ENCODE data around the gene ZP1.

The ZP1 gene

GRCh38 chr11:60910281-60910687 is 42.9 kb downstream of the ZP1 start:
- DNase-seq (ENCODE audit: low spot score) = peak; percentile 75

- no peak for DNase-seq (ENCODE audit: low spot score)
These were observed 43.5 kb downstream of the ZP1 start for GRCh38 chr11:60910711-60911380.

GRCh38 chr11:60912223-60912850 is 45.0 kb downstream of the ZP1 start:
- no peak for DNase-seq (ENCODE audit: low spot score)

GRCh38 chr11:60912851-60913528 is 45.6 kb downstream of the ZP1 start:
- no peak for DNase-seq (ENCODE audit: low spot score)

GRCh38 chr11:60913793-60914632 is 46.7 kb downstream of the ZP1 start, which contains the start of gene TMEM109:
TSS of gene TMEM109 (plus strand) at chr11:60914158. CDS start at chr11:60919694, 5,536 bp downstream.
- DNase-seq (ENCODE audit: low spot score) = peak; percentile 95

GRCh38 chr11:60914633-60915247 is 47.4 kb downstream of the ZP1 start:
- DNase-seq (ENCODE audit: low spot score) = no peak

- DNase-seq (ENCODE audit: low spot score) = peak; percentile 63
These were observed 48.0 kb downstream of the ZP1 start for GRCh38 chr11:60915248-60915914.

GRCh38 chr11:60916669-60917206 is 49.4 kb downstream of the ZP1 start:
- no peak for DNase-seq (ENCODE audit: low spot score)

- no peak for DNase-seq (ENCODE audit: low spot score)
These were observed 49.9 kb downstream of the ZP1 start for GRCh38 chr11:60917267-60917666.

GRCh38 chr11:60918251-60918938 is 51.1 kb downstream of the ZP1 start:
- DNase-seq (ENCODE audit: low spot score) = no peak

- DNase-seq (ENCODE audit: low spot score) = no peak
These were observed 51.6 kb downstream of the ZP1 start for GRCh38 chr11:60918939-60919265.

GRCh38 chr11:60919320-60919719 is 52.0 kb downstream of the ZP1 start:
- no peak for DNase-seq (ENCODE audit: low spot score)

- no peak for DNase-seq (ENCODE audit: low spot score)
These were observed 52.6 kb downstream of the ZP1 start for GRCh38 chr11:60919956-60920355.

GRCh38 chr11:60921259-60921658 is 53.9 kb downstream of the ZP1 start:
- no peak for DNase-seq (ENCODE audit: low spot score)

GRCh38 chr11:60921777-60922335 is 54.5 kb downstream of the ZP1 start:
- DNase-seq (ENCODE audit: low spot score) = no peak

GRCh38 chr11:60922906-60923305 is 55.6 kb downstream of the ZP1 start:
- no peak for DNase-seq (ENCODE audit: low spot score)

GRCh38 chr11:60923326-60923725 is 56.0 kb downstream of the ZP1 start:
- DNase-seq (ENCODE audit: low spot score) = no peak

GRCh38 chr11:60923800-60924109 is 56.4 kb downstream of the ZP1 start:
- no peak for DNase-seq (ENCODE audit: low spot score)

GRCh38 chr11:60924110-60924905 is 57.0 kb downstream of the ZP1 start, which contains the start of gene TMEM132A:
TSS of gene TMEM132A (plus strand) at chr11:60924460. CDS start at chr11:60924634, 174 bp downstream.
- DNase-seq (ENCODE audit: low spot score) = peak; percentile 87
